ENCODE measurements around the gene MAD1L1. TPM values are rescaled to one million over a fixed set of nuclear protein-coding genes. Genes with fewer than 3 reads are reported as not detected.
A peak's percentile ranks its signal among the peaks of the same experiment; 100 is the strongest.

Gene MAD1L1
- total RNA-seq, 2 experiments from 2014 or later = 40.0 to 44.7 TPM

DNA sequence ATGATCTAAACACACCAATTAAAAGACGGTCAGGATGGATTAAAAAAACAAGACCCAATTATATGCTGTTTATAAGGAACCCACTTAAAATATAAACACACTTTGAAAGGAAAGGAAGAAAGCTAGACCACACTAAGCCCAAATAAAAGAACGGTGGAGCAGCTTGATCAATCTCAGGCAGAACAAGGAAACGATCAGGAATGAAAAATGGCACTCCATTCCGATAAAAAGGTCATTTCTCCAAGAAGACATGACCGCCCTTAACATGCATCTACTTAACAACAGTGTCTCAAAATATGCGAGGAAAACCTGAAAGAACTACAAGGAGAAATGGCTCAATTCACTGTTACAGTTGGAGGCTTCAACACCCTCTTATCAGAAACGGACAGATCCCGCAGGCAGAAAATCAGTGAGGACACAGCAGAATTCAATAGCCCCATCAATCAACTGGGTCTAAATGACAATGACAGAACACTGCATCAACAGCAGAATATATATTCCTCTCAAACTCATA is 210.0 kb downstream of the MAD1L1 start:
- Mint-ChIP-seq H3K27me3 (no peaks in the 10 kb centered on the region), H3K4me3 (no peak overlapping the region), H3K9me3 (peaks cover 29% of the 10 kb centered on the region), H3K4me1 (ENCODE audit: low read depth) (peaks cover 27% of the 10 kb centered on the region), H3K27ac (no peak overlapping the region), H3K36me3 (ENCODE audit: low read depth) (peaks cover 21% of the 10 kb centered on the region)
- ChIA-PET CTCF (no interaction called here), POLR2A (interaction anchor here (0.7 kb wide), 1 partner anchor 10 kb away, joined by 3 read pairs; no protein-coding TSS in a partner anchor)
- ATAC-seq (no peak), DNase-seq (no peak)
- no peak for TF ChIP-seq CTCF (IDR thresholded peaks at IDR 0.05)
- intact Hi-C loops (cut with micrococcal nuclease) = no loop called here

GRCh38 chr7:2022021-2022409 is 210.7 kb downstream of the MAD1L1 start:
- ATAC-seq = no peak
- peaks cover 23% of the 10 kb centered on the region for H3K9me3 Mint-ChIP-seq
- H3K4me3 Mint-ChIP-seq = no peak overlapping the region
- ChIA-PET POLR2A (no interaction called here), CTCF (no interaction called here)
- no peak for TF ChIP-seq CTCF (IDR thresholded peaks at IDR 0.05)
- intact Hi-C loops (cut with micrococcal nuclease) = no loop called here
- peaks cover 27% of the 10 kb centered on the region for H3K4me1 Mint-ChIP-seq (ENCODE audit: low read depth)
- no peaks in the 10 kb centered on the region for H3K27me3 Mint-ChIP-seq
- no peak for DNase-seq
- no peak overlapping the region for H3K27ac Mint-ChIP-seq
- H3K36me3 Mint-ChIP-seq (ENCODE audit: low read depth) = peaks cover 17% of the 10 kb centered on the region

- H3K4me1 Mint-ChIP-seq (ENCODE audit: low read depth) = peaks cover 27% of the 10 kb centered on the region
- peak overlapping the region; percentile 76 for H3K27ac Mint-ChIP-seq
- DNase-seq (peak; percentile 76), ATAC-seq (peak; percentile 94)
- intact Hi-C loops (cut with micrococcal nuclease) = no loop called here
- H3K4me3 Mint-ChIP-seq = peak overlapping the region; percentile 43
- peaks cover 9% of the 10 kb centered on the region for H3K9me3 Mint-ChIP-seq
- H3K36me3 Mint-ChIP-seq (ENCODE audit: low read depth) = peaks cover 7% of the 10 kb centered on the region
- H3K27me3 Mint-ChIP-seq = no peaks in the 10 kb centered on the region
- TF ChIP-seq CTCF (IDR thresholded peaks at IDR 0.05) = no peak
- POLR2A ChIA-PET = interaction anchor here (1.0 kb wide), 1 partner anchor 18 kb away, joined by 3 read pairs; no protein-coding TSS in a partner anchor
- CTCF ChIA-PET = no interaction called here
Measured at GRCh38 chr7:2019711-2020511, 212.8 kb downstream of the MAD1L1 start.

- no peak for TF ChIP-seq CTCF (IDR thresholded peaks at IDR 0.05)
- H3K9me3 Mint-ChIP-seq = peaks cover 4% of the 10 kb centered on the region
- no peak overlapping the region for H3K27ac Mint-ChIP-seq
- no peak for ATAC-seq
- peaks cover 3% of the 10 kb centered on the region for H3K36me3 Mint-ChIP-seq (ENCODE audit: low read depth)
- ChIA-PET CTCF (no interaction called here), POLR2A (interaction anchor here (0.9 to 1.0 kb wide), 2 partner anchors 18 to 19 kb away, joined by 3 read pairs; no protein-coding TSS in a partner anchor)
- H3K4me3 Mint-ChIP-seq = no peak overlapping the region
- DNase-seq = no peak
- H3K4me1 Mint-ChIP-seq (ENCODE audit: low read depth) = peaks cover 27% of the 10 kb centered on the region
- H3K27me3 Mint-ChIP-seq = no peaks in the 10 kb centered on the region
- intact Hi-C loops (cut with micrococcal nuclease) = no loop called here
Measured at GRCh38 chr7:2019461-2019710, 213.4 kb downstream of the MAD1L1 start.

Measured in activated CD8-positive, alpha-beta T cell treated with anti-CD3 and anti-CD28 coated beads for 36 hours (primary cell).